Liver (tissue), 9 donors: ENCODE data around the gene PTPRN2. TPM values are rescaled to one million over a fixed set of nuclear protein-coding genes. Genes with fewer than 3 reads are reported as not detected.

Experiments used
- DNase-seq: peaks from one replicate; pipeline ENCODE4 v3.0.0-alpha.2; 2017; ENCODE audit warnings: low spot score
- H3K27ac ChIP-seq, 2 donors: one replicate each; pipeline ENCODE4 v1.7.0; 2013; ENCODE audit warnings: inconsistent platforms in 2 of 2, low read length in 2 of 2, control low read depth in 1 of 2, low read depth in 1 of 2, mild to moderate bottlenecking in 1 of 2
- H3K27me3 ChIP-seq, 4 donors: one replicate each; pipeline versions ENCODE4 v1.6.1 to v1.7.0; 2013; ENCODE audit warnings: low read length in 3 of 4, inconsistent platforms in 1 of 4, mild to moderate bottlenecking in 1 of 4, moderate library complexity in 1 of 4; ENCODE audit not compliant: control insufficient read depth in 4 of 4, insufficient read depth in 4 of 4
- H3K36me3 ChIP-seq, 4 donors: one replicate each; pipeline versions ENCODE4 v1.6.1 to v1.7.0; 2013; ENCODE audit warnings: low read length in 3 of 4, mild to moderate bottlenecking in 3 of 4, low read depth in 1 of 4, moderate library complexity in 1 of 4; ENCODE audit not compliant: control insufficient read depth in 4 of 4, insufficient read depth in 3 of 4
- H3K4me1 ChIP-seq, 4 donors: one replicate each; pipeline versions ENCODE4 v1.6.1 to v1.7.0; 2013; ENCODE audit warnings: low read length in 3 of 4, mild to moderate bottlenecking in 3 of 4, moderate library complexity in 1 of 4; ENCODE audit not compliant: control insufficient read depth in 4 of 4, insufficient read depth in 4 of 4
- H3K4me3 ChIP-seq, 3 donors: one replicate each; pipeline versions ENCODE4 v1.6.1 to v1.7.0; 2013; ENCODE audit warnings: low read length in 3 of 3, control low read depth in 1 of 3, low read depth in 1 of 3, mild to moderate bottlenecking in 1 of 3
- H3K9ac ChIP-seq, 2 donors: one replicate each; pipeline ENCODE4 v1.7.0; 2013; ENCODE audit warnings: low read length in 2 of 2, mild to moderate bottlenecking in 2 of 2, moderate library complexity in 2 of 2, control low read depth in 1 of 2, low read depth in 1 of 2
- H3K9me3 ChIP-seq, 4 donors: one replicate each; pipeline versions ENCODE4 v1.6.1 to v1.7.0; 2013; ENCODE audit warnings: low read length in 3 of 4; ENCODE audit not compliant: control insufficient read depth in 4 of 4
- ATF3 ChIP-seq: IDR thresholded peaks from 2 replicates; pipeline ENCODE4 v1.6.1; 2016; ENCODE audit warnings: antibody characterized with exemption
- CTCF ChIP-seq: fragments of 150-350 bp; IDR thresholded peaks from 2 replicates; pipeline ENCODE4 v1.5.1; 2017; ENCODE audit warnings: improper control_type of control experiment, low read depth, low read length; ENCODE audit not compliant: missing input control
- EGR1 ChIP-seq, 2 donors: IDR thresholded peaks; 2 replicates each; pipeline ENCODE4 v1.6.1; 2016 to 2018; ENCODE audit warnings: antibody characterized with exemption in 2 of 2, low read depth in 2 of 2
- FOXA1 ChIP-seq: IDR thresholded peaks from 2 replicates; pipeline ENCODE4 v1.6.1; 2016; ENCODE audit warnings: antibody characterized with exemption
- FOXA2 ChIP-seq: IDR thresholded peaks from 2 replicates; pipeline ENCODE4 v1.6.1; 2016; ENCODE audit warnings: antibody characterized with exemption
- GABPA ChIP-seq, 2 donors: IDR thresholded peaks in 1 of 2; conservative IDR thresholded peaks in 1 of 2; 2 replicates each; pipeline ENCODE4 v1.6.1; 2016; ENCODE audit warnings: antibody characterized with exemption in 2 of 2, mild to moderate bottlenecking in 1 of 2, moderate library complexity in 1 of 2
- JUND ChIP-seq, 2 donors: IDR thresholded peaks; 2 replicates each; pipeline ENCODE4 v1.6.1; 2016; ENCODE audit warnings: antibody characterized with exemption in 2 of 2
- MAX ChIP-seq: IDR thresholded peaks from 2 replicates; pipeline ENCODE4 v1.6.1; 2016; ENCODE audit warnings: antibody characterized with exemption
- NR2F2 ChIP-seq: IDR thresholded peaks from 2 replicates; pipeline ENCODE4 v1.6.1; 2016; ENCODE audit warnings: antibody characterized with exemption
- RAD21 ChIP-seq, 2 donors: IDR thresholded peaks; 2 replicates each; pipeline ENCODE4 v1.6.1; 2016; ENCODE audit warnings: antibody characterized with exemption in 2 of 2, mild to moderate bottlenecking in 2 of 2
- REST ChIP-seq: IDR thresholded peaks from 2 replicates; pipeline ENCODE4 v1.6.1; 2016; ENCODE audit warnings: antibody characterized with exemption, mild to moderate bottlenecking
- RXRA ChIP-seq, 2 donors: IDR thresholded peaks; 2 replicates each; pipeline ENCODE4 v1.6.1; 2017 to 2018; ENCODE audit warnings: antibody characterized with exemption in 2 of 2, mild to moderate bottlenecking in 1 of 2
- SP1 ChIP-seq: IDR thresholded peaks from 2 replicates; pipeline ENCODE4 v1.6.1; 2018; ENCODE audit warnings: antibody characterized with exemption, mild to moderate bottlenecking
- ZBTB33 ChIP-seq: IDR thresholded peaks from 2 replicates; pipeline ENCODE4 v1.6.1; 2016; ENCODE audit warnings: antibody characterized with exemption
- WGBS: extraction: QIAGEN DNeasy Blood & Tissue Kit; methylation state at CpG from one replicate; pipeline ENCODE4 v1.1.7; 2013; 5-methylcytosine and 5-hydroxymethylcytosine counted together
- polyA plus RNA-seq, 2 donors: library from polyadenylated mRNA; stranded (reverse) in 1 of 2; unstranded in 1 of 2; fragments of 200-250 nt in 1 of 2; fragments of >200 nt in 1 of 2; fragmentation: Nextera tagmentation in 1 of 2; extraction: Ambion mirVana in 1 of 2; gene quantifications; one replicate each; pipeline versions ENCODE4 v1.2.1 to v1.2.3, GENCODE V29; 2013 to 2015
- total RNA-seq, 2 donors: library from RNA; depleted of rRNA; stranded (reverse); fragments of >200 nt; gene quantifications; one replicate each; pipeline ENCODE4 v1.2.3, GENCODE V29; 2014
- donor health status: healthy.
- donor health status: healthy.
- donor health status: healthy.
- donor health status: healthy.
- donor health status: healthy.

Gene PTPRN2
- total and polyA plus RNA-seq, 4 donors = 0.75 to 1.9 (median 1.1) TPM

GRCh38 chr7:158533386-158534133 is 54.1 kb downstream of the PTPRN2 start:
- H3K27ac ChIP-seq = no peak overlapping the region
- DNase-seq = no peak
- H3K4me1 ChIP-seq = no peaks in the 10 kb centered on the region
- no peaks in the 10 kb centered on the region for H3K9me3 ChIP-seq
- 89% methylated on average over 26 of the region's 26 CpGs for WGBS
- TF ChIP-seq REST (no peak), MAX (no peak), ATF3 (no peak), CTCF (no peak), ZBTB33 (no peak), EGR1 (IDR thresholded peaks at IDR 0.05; ENCODE audit: low read depth in 2 of 2) (no peak), RXRA (IDR thresholded peaks at IDR 0.05) (no peak), SP1 (no peak), NR2F2 (no peak), GABPA (IDR thresholded peaks at IDR 0.05 in 1 of 2, conservative IDR thresholded peaks at IDR 0.05 in 1 of 2) (no peak), JUND (IDR thresholded peaks at IDR 0.05) (no peak), FOXA1 (no peak)
- no peaks in the 10 kb centered on the region for H3K36me3 ChIP-seq
- no peak overlapping the region for H3K9ac ChIP-seq
- no peaks in the 10 kb centered on the region for H3K27me3 ChIP-seq
- H3K4me3 ChIP-seq = no peak overlapping the region

- Histone ChIP-seq H3K27me3 (no peaks in the 10 kb centered on the region), H3K4me3 (no peak overlapping the region), H3K4me1 (no peaks in the 10 kb centered on the region), H3K27ac (no peak overlapping the region), H3K36me3 (no peaks in the 10 kb centered on the region), H3K9me3 (no peaks in the 10 kb centered on the region), H3K9ac (no peak overlapping the region)
- WGBS = 71% methylated on average over 17 of the region's 17 CpGs
- TF ChIP-seq FOXA2 (no peak), RAD21 (IDR thresholded peaks at IDR 0.05) (no peak), CTCF (no peak)
- no peak for DNase-seq
These were observed 55.5 kb downstream of the PTPRN2 start for GRCh38 chr7:158532093-158532627.
